Esophagus squamous epithelium (tissue), 4 donors: Measurements from ENCODE around the gene CNTN4.

ENCODE experiments used
- POLR2A ChIP-seq, 4 donors: fragments of 450-650 bp; IDR thresholded peaks; one replicate each; pipeline ENCODE4 v1.6.1; 2017; ENCODE audit warnings: antibody characterized with exemption in 4 of 4, mild to moderate bottlenecking in 4 of 4, moderate library complexity in 3 of 4
- TF ChIP-seq, protein P1 (sequence below), 6 experiments: fragments of 450-650 bp in 4 of 6; fragments of 200-600 bp in 2 of 6; sonication (generic) in 2 of 6; IDR thresholded peaks; one replicate each; pipeline ENCODE4 v1.5.1; 2016 to 2019; ENCODE audit warnings: antibody characterized with exemption in 6 of 6, mild to moderate bottlenecking in 4 of 6, moderate library complexity in 4 of 6

DNA sequence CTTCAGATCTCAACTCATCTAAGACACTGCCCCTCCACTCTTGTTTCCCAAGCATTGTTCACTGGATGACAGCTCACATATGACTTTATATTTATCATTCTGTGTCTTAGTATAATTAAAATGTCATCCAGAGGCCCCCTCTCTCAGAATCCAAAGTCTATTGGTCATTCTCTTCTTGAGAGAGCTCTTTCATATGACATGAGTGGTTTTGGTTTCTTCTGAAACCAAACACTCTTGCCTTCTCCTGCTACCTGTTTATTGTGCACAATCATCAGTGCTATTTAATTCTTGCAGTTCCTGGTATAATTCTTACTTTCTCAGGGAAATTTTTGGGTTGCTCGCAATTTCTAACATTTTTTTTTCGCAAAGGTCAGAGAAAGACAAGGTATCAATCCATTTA, 762.0 kb downstream of the CNTN4 start:
- TF ChIP-seq, protein P1, sequence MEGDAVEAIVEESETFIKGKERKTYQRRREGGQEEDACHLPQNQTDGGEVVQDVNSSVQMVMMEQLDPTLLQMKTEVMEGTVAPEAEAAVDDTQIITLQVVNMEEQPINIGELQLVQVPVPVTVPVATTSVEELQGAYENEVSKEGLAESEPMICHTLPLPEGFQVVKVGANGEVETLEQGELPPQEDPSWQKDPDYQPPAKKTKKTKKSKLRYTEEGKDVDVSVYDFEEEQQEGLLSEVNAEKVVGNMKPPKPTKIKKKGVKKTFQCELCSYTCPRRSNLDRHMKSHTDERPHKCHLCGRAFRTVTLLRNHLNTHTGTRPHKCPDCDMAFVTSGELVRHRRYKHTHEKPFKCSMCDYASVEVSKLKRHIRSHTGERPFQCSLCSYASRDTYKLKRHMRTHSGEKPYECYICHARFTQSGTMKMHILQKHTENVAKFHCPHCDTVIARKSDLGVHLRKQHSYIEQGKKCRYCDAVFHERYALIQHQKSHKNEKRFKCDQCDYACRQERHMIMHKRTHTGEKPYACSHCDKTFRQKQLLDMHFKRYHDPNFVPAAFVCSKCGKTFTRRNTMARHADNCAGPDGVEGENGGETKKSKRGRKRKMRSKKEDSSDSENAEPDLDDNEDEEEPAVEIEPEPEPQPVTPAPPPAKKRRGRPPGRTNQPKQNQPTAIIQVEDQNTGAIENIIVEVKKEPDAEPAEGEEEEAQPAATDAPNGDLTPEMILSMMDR (IDR thresholded peaks at IDR 0.05), result no peak
- no peak for TF ChIP-seq POLR2A (IDR thresholded peaks at IDR 0.05)
